WTC11 (cell line): Measurements from ENCODE around the gene APOLD1.

Experiments used
- ARID4B ChIP-seq: sonication (generic); formaldehyde crosslinking; IDR thresholded peaks from 2 replicates; pipeline ENCODE4 v1.8.0; 2023; ENCODE audit warnings: missing genetic modification reagents, mild to moderate bottlenecking, borderline replicate concordance
- CREB1 ChIP-seq: sonication (generic); formaldehyde crosslinking; IDR thresholded peaks from 2 replicates; pipeline ENCODE4 v1.8.0; 2023; ENCODE audit warnings: mild to moderate bottlenecking, missing genetic modification reagents
- CTCF ChIP-seq: fragments of 200-600 bp; IDR thresholded peaks from 2 replicates; pipeline ENCODE4 v1.8.0; 2022; ENCODE audit warnings: antibody characterized with exemption
- ELF4 ChIP-seq: sonication (generic); formaldehyde crosslinking; IDR thresholded peaks from 2 replicates; pipeline ENCODE4 v1.8.1; 2022; ENCODE audit warnings: low read depth, mild to moderate bottlenecking, moderate library complexity, missing genetic modification reagents
- JUN ChIP-seq: sonication (generic); formaldehyde crosslinking; IDR thresholded peaks from 2 replicates; pipeline ENCODE4 v1.8.0; 2023; ENCODE audit warnings: mild to moderate bottlenecking, missing genetic modification reagents
- MLX ChIP-seq: sonication (generic); formaldehyde crosslinking; IDR thresholded peaks from 2 replicates; pipeline ENCODE4 v1.8.1; 2023; ENCODE audit warnings: mild to moderate bottlenecking, missing genetic modification reagents, moderate library complexity
- MYBL2 ChIP-seq: sonication (generic); formaldehyde crosslinking; IDR thresholded peaks from 2 replicates; pipeline ENCODE4 v1.8.1; 2023; ENCODE audit warnings: mild to moderate bottlenecking, moderate library complexity, missing genetic modification reagents
- NFYB ChIP-seq: sonication (generic); formaldehyde crosslinking; conservative IDR thresholded peaks from 2 replicates; pipeline ENCODE4 v1.8.0; 2022; ENCODE audit warnings: low read depth, missing genetic modification reagents
- TEAD4 ChIP-seq: sonication (generic); formaldehyde crosslinking; IDR thresholded peaks from 2 replicates; pipeline ENCODE4 v1.8.0; 2022; ENCODE audit warnings: mild to moderate bottlenecking, missing genetic modification reagents
- USF2 ChIP-seq: sonication (generic); formaldehyde crosslinking; IDR thresholded peaks from 2 replicates; pipeline ENCODE4 v1.8.1; 2023; ENCODE audit warnings: mild to moderate bottlenecking, missing genetic modification reagents, moderate library complexity
- TF ChIP-seq, protein P1 (sequence below): sonication (generic); formaldehyde crosslinking; IDR thresholded peaks from 2 replicates; pipeline ENCODE4 v1.8.1; 2022; ENCODE audit warnings: low read depth, missing genetic modification reagents, borderline replicate concordance
- TF ChIP-seq, protein P2 (sequence below): sonication (generic); formaldehyde crosslinking; conservative IDR thresholded peaks from 2 replicates; pipeline ENCODE4 v1.8.1; 2022; ENCODE audit warnings: mild to moderate bottlenecking, missing genetic modification reagents
- TF ChIP-seq, protein P3 (sequence below): sonication (generic); formaldehyde crosslinking; IDR thresholded peaks from 2 replicates; pipeline ENCODE4 v1.8.1; 2023; ENCODE audit warnings: mild to moderate bottlenecking, moderate library complexity, missing genetic modification reagents
- TF ChIP-seq, protein P4 (sequence below): sonication (generic); formaldehyde crosslinking; IDR thresholded peaks from 2 replicates; pipeline ENCODE4 v1.8.0; 2022; ENCODE audit warnings: mild to moderate bottlenecking, missing genetic modification reagents

GRCh38 chr12:12839003-12839395, 53.5 kb downstream of the APOLD1 start:
- TF ChIP-seq CTCF, result no peak
- TF ChIP-seq, protein P1, sequence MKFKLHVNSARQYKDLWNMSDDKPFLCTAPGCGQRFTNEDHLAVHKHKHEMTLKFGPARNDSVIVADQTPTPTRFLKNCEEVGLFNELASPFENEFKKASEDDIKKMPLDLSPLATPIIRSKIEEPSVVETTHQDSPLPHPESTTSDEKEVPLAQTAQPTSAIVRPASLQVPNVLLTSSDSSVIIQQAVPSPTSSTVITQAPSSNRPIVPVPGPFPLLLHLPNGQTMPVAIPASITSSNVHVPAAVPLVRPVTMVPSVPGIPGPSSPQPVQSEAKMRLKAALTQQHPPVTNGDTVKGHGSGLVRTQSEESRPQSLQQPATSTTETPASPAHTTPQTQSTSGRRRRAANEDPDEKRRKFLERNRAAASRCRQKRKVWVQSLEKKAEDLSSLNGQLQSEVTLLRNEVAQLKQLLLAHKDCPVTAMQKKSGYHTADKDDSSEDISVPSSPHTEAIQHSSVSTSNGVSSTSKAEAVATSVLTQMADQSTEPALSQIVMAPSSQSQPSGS (CRISPR knock-in tag), result no peak
- TF ChIP-seq ELF4 (CRISPR knock-in tag), result no peak
- TF ChIP-seq CREB1, result no peak
- no peak for TF ChIP-seq NFYB
- no peak for TF ChIP-seq TEAD4 (CRISPR knock-in tag)
- no peak for TF ChIP-seq JUN (CRISPR knock-in tag)
- no peak for TF ChIP-seq ARID4B
- no peak for TF ChIP-seq MLX (CRISPR knock-in tag)
- no peak for TF ChIP-seq MYBL2
- no peak for TF ChIP-seq USF2 (CRISPR knock-in tag)
- TF ChIP-seq, protein P2, sequence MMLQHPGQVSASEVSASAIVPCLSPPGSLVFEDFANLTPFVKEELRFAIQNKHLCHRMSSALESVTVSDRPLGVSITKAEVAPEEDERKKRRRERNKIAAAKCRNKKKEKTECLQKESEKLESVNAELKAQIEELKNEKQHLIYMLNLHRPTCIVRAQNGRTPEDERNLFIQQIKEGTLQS (CRISPR knock-in tag), result no peak
- TF ChIP-seq, protein P3, sequence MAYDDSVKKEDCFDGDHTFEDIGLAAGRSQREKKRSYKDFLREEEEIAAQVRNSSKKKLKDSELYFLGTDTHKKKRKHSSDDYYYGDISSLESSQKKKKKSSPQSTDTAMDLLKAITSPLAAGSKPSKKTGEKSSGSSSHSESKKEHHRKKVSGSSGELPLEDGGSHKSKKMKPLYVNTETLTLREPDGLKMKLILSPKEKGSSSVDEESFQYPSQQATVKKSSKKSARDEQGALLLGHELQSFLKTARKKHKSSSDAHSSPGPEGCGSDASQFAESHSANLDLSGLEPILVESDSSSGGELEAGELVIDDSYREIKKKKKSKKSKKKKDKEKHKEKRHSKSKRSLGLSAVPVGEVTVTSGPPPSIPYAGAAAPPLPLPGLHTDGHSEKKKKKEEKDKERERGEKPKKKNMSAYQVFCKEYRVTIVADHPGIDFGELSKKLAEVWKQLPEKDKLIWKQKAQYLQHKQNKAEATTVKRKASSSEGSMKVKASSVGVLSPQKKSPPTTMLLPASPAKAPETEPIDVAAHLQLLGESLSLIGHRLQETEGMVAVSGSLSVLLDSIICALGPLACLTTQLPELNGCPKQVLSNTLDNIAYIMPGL (CRISPR knock-in tag), result no peak
- TF ChIP-seq, protein P4, sequence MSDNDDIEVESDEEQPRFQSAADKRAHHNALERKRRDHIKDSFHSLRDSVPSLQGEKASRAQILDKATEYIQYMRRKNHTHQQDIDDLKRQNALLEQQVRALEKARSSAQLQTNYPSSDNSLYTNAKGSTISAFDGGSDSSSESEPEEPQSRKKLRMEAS (CRISPR knock-in tag), result no peak
